HG03432 (cell line): ENCODE measurements around the gene CACFD1.

ENCODE experiments used
- ATAC-seq: cut with Tn5 transposase; IDR thresholded peaks from one replicate; pipeline ENCODE4 v1.9.1; 2021; ENCODE audit warnings: mild to moderate bottlenecking, moderate library complexity; ENCODE audit not compliant: unreplicated experiment

The CACFD1 gene

DNA sequence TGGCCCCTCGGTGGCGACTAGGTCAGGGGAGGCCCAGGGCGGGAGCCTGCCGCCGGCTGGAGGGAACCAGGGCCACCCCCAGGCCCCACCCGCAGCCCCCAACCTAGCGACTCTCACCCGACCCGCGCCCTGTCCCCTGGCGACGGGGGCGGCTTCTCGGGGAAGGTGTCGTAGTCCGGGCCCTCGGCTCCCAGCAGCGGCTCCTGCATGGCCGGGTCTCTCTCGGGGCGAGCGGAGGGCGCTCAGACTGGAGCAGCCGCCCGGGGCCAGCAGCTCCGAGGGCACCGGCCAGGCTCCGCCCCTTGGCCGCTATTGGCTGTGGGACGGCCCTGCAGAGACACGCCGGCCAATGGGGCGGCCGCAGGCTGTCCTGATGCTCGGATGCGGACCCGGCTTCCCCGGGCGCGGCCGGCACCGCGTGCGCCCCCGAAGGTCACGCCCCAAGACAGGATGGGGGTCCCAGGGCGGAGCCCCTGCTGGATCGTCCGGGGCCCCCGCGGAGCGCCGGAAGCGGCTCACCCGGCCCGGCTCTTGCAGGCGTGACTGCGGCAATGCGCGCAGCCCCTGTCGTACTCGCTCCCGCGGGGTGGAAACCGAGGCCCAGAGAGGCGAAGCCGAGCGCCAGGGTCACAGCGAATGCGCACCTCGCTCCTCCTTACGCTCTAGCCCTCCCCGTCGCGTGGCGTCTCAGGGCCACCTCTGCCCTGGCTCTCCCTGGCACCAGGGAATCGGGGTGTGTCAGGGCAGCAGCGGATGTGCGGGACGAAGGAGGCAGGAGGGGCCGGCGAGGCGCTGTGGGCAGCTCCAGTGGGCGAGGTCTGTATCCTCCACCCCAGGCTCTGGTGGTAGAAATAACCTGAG lies 19.3 kb downstream of the CACFD1 start, which contains the start of gene SLC2A6:
SLC2A6 (minus strand) TSS at position 249 of the 861 bp plus-strand sequence; CDS start at position 209, 40 bp downstream.
- ATAC-seq, result peak; percentile 91

DNA sequence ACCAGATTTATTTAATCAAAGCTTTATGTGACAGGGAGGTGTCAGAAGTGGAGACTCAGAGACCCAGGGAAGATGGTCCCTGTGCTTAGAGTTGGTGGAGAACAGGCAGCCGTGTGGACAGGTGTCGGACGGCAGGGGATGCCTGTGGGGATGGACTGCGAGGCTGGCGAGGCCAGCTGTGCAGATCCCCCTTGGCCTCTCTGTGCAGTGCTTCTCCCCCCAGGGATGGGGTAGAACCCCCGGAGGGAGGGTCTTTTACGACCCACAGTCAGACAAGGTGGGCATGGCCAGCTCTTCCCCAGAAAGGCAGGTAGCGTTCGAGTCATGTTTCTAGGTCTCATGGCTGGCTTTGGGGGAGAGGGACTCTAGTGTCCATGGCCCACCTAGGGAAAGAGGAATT lies 23.8 kb downstream of the CACFD1 start:
- no peak for ATAC-seq

DNA sequence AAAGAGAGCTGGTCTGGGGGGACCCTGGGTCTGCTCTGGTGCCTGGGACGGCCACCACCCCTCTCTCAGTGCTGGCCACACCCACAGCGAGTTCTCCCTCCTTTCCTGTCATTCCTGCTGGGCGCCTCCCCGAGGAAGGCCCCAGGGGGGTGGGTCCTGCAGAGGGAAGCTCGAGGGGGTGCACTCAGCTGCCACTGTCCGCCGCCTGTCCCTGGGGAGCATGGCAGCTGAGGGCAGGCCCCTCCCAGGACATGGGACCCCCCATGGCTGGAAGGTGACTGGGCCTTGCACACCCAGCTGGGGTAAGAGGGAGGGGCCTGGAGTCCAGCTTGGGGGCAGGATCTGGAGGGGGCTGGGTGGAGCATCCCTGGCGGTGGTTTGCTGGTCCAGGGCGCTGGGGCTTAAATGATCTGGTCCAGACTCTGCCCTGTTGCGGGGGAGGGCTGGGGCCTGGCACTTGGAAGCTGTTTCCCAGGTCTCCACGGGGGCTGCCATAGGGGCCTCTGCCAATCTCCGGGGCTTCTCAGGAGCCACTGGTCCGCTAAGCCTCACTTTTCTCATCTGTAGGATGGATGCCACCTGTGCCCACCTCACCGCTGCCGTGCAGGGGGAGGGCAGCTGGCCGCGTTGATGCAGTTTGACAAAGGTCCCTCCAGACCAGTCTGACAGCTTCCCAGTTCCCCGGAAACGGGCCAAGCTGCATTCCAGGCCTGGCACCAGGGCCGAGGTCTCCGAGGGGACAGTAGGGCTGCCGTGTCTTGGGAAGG lies 25.1 kb downstream of the CACFD1 start:
- ATAC-seq, result no peak

DNA sequence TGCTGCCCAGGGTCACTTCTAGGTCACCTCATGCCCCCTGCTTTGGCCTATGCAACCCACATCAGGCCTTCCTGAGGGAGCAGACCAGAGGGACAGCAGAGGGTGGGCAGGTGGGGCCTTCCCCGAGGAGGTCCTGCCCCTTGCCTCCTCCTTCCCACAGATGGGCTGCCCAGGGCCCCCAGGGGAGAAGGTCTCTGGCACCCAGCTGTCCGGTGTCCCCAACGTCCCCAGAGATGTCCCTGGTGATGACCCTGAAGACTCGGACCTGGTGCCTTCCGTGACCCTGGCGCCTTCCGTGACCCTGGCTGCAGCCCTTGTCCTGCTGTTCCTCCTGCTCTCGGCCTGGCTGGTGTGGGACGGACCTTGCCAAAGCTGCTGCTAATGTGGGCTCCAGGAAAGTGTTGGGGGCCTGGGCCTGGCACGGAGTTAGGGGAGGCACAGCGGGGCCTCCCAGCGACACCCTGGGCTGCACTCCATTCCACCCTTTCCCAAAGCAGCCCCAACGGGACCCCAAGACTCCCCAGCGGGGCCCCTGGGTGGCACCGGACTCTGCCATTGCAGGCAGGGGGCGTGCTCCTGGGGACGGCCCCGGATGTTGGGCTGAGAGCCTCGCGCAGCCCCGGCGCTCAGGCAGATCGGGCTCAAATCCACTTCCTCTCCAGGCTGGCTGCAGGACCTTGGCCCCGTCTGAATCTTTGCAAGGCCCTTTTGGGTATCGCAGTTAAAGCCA lies 25.9 kb downstream of the CACFD1 start:
- no peak for ATAC-seq

DNA sequence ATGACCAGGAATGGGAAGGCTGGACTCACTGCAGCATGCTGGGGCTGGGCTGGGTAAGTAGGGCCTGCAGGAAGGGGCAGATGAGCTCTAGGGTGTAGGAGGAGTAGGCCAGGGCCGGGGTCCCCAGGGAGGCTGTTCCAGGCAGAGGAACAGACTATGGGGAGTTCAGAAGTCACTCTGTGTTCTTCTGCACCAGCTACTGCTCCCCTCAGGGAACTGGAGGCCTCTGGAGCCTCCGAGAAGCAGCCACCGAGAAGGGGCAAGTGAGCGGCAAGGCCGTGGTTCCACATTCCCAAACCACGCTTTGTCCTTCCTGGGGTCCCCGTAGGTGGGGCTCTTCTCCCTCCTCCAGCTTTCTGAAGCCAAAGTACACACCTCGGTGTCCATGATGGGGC lies 27.6 kb downstream of the CACFD1 start:
- no peak for ATAC-seq

DNA sequence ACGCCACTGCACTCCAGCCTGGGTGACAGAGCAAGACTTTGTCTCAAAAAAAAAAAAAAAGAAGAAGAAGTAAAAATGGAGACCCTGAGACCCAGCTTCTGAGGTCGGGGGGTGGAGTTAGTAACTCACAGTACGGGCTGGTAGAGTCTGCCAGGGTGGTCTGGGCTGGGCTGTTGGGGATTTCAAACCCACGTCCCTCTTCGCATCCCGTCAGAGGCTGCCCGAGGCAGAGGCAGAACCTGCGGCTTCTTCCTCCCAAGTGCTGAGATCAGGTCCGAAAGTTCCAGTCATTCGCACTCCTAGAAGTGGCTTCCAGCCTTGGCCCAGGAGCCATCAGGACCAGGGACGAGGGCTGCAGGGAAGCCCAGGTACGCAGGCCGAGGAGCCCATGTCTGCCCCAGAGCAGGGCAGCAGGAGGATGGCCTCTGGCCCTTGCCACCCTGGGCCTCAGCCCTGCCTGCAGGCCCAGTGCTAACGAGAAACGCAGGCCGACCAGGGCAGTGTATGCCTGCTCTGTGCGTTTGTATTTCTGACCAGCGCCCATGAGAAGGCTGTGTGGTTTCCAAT lies 29.0 kb downstream of the CACFD1 start:
- no peak for ATAC-seq

DNA sequence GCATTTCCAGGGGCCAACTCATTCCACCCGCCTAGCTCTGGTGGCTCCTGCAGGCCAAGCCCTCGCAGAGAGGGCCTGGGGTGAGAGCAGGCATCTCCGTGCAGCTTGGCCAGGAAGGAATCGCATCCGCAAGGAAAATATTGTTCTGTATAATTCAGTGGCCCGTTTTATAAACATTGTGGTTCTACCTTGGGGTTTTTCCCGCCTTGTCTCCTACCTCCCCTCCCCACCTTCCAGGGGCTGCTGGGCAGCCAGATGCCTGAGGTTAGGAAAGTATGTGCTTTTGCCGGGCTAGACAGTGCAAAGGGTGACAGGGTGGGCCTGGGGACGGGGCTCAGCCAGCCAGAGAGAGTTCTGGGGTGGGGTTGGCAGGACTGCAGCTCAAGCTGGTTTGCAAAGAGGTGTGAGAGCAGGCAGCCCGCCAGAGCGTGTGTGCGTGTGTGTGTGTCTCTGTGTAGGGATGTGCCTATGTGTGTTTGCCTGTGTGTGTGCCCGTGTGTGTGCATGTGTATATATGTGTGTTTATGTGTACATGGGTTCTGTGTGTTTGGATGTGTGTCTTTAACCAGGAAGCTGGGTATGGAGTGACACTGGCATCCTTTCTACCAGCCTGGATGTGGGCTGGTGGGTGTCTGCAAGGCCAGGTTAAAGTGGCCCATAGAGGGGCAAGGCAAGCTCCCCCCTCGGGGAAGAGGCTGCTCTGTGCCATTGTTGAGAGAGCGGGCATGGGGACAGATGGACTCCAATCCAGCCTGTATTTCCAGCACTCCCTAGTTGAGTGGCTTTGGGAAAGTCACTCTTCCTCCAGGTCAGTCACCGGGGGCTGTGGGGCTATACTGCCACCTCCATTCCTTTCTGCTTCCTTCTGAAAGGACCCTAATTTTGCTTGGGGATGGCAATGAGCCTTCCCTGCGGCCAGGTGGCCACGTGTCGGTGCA lies 29.7 kb downstream of the CACFD1 start:
- ATAC-seq, result no peak

DNA sequence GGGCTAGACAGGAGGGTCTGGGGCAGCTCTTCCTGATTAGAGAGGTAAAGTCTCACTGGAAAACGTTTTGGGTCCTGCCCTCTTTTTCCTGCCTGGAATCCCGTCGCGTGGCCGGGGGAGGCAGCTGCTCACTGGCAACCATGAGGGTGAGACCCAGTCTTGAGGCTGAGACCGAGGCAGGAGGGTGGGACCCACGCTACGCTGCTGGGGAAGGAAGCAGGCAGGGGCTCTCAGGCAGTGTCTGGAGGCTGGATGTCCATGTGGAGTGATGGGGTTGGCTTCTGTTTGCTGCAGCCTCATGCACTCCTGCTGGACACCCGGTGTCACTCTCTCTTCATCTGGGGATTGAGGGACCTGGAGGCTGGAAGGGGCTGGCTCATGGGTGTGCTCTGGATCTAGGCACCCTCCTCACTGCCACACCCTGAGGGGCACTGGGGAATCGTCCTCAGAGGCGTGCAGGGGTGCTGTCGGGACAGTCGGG lies 30.5 kb downstream of the CACFD1 start:
- ATAC-seq, result no peak

DNA sequence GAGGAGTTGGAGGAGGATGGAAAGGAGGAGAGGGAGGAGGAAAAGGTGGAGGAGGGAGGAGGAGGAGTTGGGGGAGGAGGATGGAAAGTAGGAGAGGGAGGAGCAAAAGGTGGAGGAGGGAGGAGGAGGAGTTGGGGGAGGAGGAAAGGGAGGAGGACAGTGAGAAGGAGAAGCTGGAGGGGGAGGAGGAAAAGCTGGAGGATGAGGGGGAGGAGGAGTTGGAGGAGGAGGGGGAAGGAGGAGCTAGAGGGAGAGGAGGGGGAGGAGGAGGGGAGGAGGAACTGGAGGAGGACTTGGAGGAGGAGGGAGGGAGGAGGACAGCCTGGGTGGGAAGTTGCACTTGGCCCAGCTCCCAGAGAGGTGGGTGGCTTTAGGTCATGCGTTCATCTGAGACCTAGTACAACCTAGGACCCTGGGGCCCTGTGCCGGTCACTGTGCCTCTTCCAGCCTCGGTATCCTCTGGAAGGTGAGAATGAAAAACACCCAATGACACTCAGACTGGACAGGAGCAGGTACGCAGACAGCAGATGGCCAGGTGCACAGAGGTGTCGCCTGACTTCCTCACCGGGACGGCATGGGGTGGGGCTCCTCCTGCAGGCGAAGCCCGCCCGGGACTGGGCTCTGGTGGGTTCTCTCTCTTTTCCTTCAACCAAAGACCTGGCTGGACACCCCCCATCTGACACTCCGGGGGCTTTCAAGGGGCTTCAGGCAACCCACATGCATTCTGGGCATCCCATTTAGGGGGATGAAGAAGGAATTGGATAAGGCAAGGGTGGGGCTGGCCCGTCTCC lies 31.3 kb downstream of the CACFD1 start:
- no peak for ATAC-seq

DNA sequence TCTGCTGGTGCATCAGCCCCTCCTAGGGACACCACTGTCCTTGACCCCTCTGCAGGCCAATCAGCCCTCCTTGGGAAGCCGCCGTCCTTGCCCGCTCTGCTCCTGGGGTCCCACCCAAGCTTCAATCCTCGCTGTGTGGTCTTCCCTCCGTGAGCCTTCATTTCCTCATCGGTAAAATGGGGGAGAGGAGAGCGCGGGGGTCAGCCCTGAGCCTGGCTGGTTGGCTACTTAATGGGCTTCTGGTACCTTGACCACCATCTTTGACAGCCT lies 31.8 kb downstream of the CACFD1 start:
- ATAC-seq, result no peak

DNA sequence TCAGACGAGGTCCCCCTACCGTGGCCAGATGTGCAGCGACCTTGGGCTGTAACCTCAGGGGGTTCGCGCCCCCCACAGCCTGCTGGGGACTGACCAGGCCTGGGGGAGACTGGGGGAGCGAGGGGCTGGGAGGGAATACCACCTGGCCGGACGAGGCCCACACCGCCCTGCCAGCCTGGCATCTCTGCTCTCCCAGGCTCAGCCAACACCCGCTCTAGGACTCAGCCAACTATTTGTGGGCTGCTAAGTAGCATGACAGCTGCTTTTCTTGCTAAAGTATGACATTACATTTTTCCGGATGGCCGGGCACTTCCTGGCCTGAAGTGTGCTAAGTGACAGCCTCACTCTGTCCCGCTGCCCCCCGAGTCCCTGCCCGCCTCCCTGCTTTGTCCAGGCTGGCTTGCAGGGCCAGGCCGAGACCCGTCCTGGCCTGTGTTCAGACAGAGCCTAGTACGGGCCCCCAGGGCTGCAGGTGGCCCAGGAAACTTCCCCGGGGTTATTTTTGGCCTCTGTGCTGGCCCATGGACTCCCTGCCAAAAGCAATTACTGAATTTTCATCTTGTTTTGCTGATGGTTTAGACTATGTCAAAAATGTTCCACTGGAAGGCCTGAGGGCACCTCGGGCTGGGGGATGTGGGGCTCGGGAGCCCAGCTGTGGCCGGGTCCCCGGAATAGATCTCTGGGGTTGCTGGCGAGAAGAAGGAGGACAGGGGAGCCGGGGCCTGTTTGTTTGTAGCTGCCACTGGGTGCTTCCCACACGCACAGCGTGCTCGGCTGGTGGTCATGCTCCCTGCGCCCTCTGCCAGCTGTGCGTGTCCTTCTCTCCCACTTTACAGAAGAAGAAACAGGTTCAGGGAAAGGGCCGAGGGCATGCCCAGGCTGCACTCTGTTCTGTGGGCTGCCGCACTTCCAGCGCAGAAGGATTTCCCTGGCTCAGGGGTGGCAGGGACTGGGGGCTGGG lies 32.6 kb downstream of the CACFD1 start:
- ATAC-seq, result no peak

DNA sequence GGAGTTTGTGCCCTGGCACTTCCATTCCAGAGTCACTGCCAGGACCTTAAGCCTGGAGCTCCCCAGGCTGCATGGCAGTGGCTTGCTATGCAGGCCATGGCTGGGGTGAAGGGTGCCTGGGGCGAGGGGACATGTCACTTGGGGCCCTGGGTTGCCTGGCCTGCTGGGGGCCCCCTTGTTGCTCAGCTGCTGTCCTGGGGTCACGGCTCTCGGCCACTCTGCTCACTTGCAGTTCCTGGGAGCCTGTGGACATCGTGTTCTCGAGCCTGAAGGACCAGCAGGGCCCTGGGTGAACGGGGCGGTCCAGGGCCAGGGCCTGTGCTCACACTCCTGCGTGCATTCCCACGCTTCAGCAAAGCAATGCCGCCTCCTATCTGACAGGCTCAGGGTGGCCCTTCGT lies 33.6 kb downstream of the CACFD1 start:
- ATAC-seq, result no peak

DNA sequence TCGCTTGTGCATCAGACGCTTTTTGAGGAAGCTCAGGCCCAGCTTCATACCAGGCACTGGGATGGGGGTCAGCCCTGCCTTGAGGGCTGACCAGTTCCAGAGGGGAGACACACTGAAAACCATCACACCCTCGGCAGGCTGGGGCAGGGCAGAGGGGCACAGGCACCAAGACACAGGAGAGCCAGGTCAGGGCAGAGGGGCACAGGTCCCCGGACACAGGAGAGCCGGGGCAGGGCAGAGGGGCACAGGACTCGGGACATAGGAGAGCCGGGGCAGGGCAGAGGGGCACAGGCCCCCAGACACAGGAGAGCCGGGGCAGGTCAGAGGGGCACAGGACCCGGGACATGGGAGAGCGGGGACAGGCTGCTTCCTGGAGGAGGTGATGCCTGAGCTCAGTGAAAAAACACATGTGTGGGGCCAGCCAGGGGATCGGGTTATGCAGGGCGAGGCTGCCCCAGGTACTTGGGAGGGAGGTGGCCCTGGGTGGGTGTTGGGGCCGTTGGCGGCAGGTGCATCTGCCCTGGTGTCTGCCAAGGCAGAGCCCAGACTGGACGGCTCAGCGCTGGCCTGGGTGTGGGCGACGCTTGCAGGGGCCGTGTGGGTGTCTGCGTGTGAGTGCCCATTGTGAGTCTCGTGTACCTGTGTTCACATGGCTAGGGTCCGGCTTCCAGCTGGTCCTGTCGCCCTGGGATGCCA lies 34.2 kb downstream of the CACFD1 start:
- ATAC-seq, result no peak

DNA sequence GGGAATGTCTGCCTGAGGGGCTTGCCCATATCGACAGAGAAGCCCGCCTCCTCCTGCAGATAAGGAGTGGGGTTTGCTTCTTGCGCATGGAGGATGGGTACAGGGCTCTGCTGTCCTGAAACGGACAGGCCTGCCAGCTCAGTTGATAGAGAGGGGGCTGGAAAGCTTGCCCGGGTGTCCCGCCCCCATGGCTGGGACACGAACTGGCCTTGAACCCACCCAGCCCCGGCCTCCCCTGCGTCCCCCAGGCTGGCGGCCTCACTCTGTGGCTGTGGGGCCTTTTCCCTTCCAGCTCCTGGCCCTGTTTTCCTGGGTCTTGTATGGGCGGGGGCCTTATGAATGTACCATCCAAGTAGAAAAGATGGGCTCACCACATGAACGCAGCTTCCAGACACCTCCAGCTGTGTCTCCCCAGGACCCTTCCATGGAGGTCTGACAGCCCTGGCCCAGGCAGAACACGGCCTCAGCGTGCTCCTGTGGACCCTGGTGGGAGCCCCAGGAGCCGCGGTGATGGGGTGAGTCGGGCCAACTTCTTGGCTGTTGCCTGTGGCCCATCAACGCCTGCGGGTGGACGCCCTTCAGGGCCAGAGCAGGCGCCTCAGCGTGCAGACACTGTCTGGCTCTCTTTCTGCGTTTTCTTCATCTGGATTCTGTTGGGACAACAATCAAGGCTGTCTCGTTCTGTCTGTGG lies 35.0 kb downstream of the CACFD1 start:
- no peak for ATAC-seq

DNA sequence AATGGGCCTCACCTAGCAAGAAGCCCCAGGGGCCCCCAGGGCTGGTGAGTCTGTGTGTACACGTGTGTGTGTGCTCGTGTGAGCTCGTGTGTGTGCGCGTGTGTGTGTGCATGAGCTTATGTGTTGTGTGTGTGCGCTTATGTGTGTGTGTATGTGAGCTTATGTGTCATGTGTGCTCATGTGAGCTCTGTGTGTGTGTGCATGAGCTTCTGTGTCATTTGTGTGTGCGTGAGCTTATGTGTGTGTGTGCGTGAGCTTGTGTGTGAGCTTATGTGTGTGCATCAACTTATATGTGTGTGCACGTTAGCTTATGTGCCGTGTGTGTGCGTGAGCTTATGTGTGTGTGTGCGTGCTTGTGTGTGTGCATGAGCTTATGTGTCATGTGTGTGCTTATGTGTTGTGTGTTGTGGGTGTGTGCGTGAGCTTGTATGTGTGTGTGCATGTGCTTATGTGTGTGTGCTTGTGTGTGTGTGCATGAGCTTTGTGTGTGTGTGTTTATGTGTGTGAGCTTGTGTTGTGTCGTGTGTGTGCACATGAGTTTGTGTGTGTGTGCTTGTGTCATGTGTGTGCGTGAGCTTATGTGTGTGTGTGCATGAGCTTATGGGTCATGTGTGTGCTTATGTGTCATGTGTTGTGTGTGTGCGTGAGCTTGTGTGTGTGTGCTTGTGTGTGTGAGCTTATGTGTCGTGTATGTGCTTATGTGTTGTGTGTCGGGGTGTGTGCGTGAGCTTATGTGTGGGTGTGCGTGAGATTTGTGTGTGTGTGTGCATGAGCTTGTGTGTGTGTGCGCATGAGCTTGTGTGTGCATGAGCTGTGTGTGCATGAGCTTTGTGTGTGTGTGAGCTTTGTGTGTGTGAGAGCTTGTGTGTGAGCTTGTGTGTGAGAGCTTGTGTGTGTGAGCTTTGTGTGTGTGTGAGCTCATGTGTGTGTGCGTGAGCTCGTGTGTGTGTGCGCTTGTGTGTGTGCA lies 35.8 kb downstream of the CACFD1 start:
- ATAC-seq, result no peak
